GM23338 (cell line): ENCODE measurements around the gene BMPER. TPM values are rescaled to one million over a fixed set of nuclear protein-coding genes. Genes with fewer than 3 reads are reported as not detected.

Experiments
- ATAC-seq: fragments of 200-7000 bp; cut with Tn5 transposase; 3 replicates; pipeline ENCODE4 v1.9.1; 2020
- DNase-seq: peaks from one replicate; pipeline ENCODE4 v3.0.0-alpha.2; 2015; ENCODE audit warnings: low spot score
- H2AFZ ChIP-seq: fragments of 200-600 bp; sonication (generic); 2 replicates; pipeline ENCODE4 v1.8.0; 2016; ENCODE audit warnings: antibody characterized with exemption, mild to moderate bottlenecking, moderate library complexity
- H3F3A ChIP-seq: fragments of 200-600 bp; sonication (generic); replicated peaks from 2 replicates; pipeline ENCODE4 v1.8.0; 2017; ENCODE audit warnings: antibody characterized with exemption, mixed run types, low read depth
- H3K27ac ChIP-seq: fragments of 200-600 bp; sonication (generic); 2 replicates; pipeline ENCODE4 v1.6.1; 2016; ENCODE audit warnings: low read depth
- H3K27me3 ChIP-seq: fragments of 200-600 bp; sonication (generic); 2 replicates; pipeline ENCODE4 v1.8.0; 2016; ENCODE audit warnings: mild to moderate bottlenecking, mixed run types, moderate library complexity; ENCODE audit not compliant: insufficient read depth
- H3K36me3 ChIP-seq: fragments of 200-600 bp; sonication (generic); 2 replicates; pipeline ENCODE4 v1.8.0; 2016; ENCODE audit warnings: mild to moderate bottlenecking; ENCODE audit not compliant: insufficient read depth
- H3K4me1 ChIP-seq: fragments of 200-600 bp; sonication (generic); 2 replicates; pipeline ENCODE4 v1.8.0; 2016; ENCODE audit warnings: mild to moderate bottlenecking, moderate library complexity; ENCODE audit not compliant: insufficient read depth
- H3K4me2 ChIP-seq: fragments of 200-600 bp; sonication (generic); 2 replicates; pipeline ENCODE4 v1.7.1; 2017; ENCODE audit warnings: mixed run types
- H3K4me3 ChIP-seq: fragments of 200-600 bp; sonication (generic); 2 replicates; pipeline ENCODE4 v1.6.1; 2016; ENCODE audit warnings: mixed run types
- H3K79me2 ChIP-seq: fragments of 200-600 bp; sonication (generic); replicated peaks from 2 replicates; pipeline ENCODE4 v1.8.0; 2017; ENCODE audit warnings: mild to moderate bottlenecking; ENCODE audit not compliant: insufficient read depth
- H3K9me2 ChIP-seq: fragments of 200-600 bp; sonication (generic); 2 replicates; pipeline ENCODE4 v1.8.0; 2017; ENCODE audit not compliant: insufficient read depth
- H4K20me1 ChIP-seq: fragments of 200-600 bp; sonication (generic); replicated peaks from 2 replicates; pipeline ENCODE4 v1.8.0; 2017; ENCODE audit warnings: mild to moderate bottlenecking; ENCODE audit not compliant: insufficient read depth
- H3K27ac Mint-ChIP-seq: 2 replicates; pipeline ENCODE4 v1.8.0; 2020; ENCODE audit warnings: inconsistent platforms, mild to moderate bottlenecking, moderate library complexity, mixed read lengths
- H3K27me3 Mint-ChIP-seq: 3 replicates; pipeline ENCODE4 v1.8.0; 2022; ENCODE audit warnings: low read depth, mild to moderate bottlenecking, moderate library complexity, mixed read lengths, inconsistent platforms; ENCODE audit not compliant: insufficient read depth, poor library complexity
- H3K36me3 Mint-ChIP-seq: 3 replicates; pipeline ENCODE4 v1.8.0; 2021; ENCODE audit warnings: low read depth, mild to moderate bottlenecking, inconsistent platforms, moderate library complexity, mixed read lengths
- H3K4me1 Mint-ChIP-seq: 3 replicates; pipeline ENCODE4 v1.8.0; 2020; ENCODE audit warnings: mild to moderate bottlenecking, inconsistent platforms, mixed read lengths
- H3K4me3 Mint-ChIP-seq: 3 replicates; pipeline ENCODE4 v1.8.0; 2021; ENCODE audit warnings: moderate library complexity, mild to moderate bottlenecking, inconsistent platforms, mixed read lengths
- H3K9me3 Mint-ChIP-seq: 3 replicates; pipeline ENCODE4 v1.8.0; 2020; ENCODE audit warnings: moderate library complexity, mild to moderate bottlenecking, inconsistent platforms, mixed read lengths
- CREB1 ChIP-seq: fragments of 250-450 bp; sonication (Bioruptor Pico); IDR thresholded peaks from 2 replicates; pipeline ENCODE4 v1.5.0; 2020; ENCODE audit warnings: low read depth, mild to moderate bottlenecking, moderate library complexity
- CTCF ChIP-seq, 2 experiments: fragments of 200-600 bp in 1 of 2; sonication (generic) in 1 of 2; conservative IDR thresholded peaks; 2 replicates each; pipeline versions ENCODE4 v1.5.1 to v1.6.1; 2016 to 2017; ENCODE audit warnings: antibody characterized with exemption in 2 of 2, low read depth in 2 of 2, mild to moderate bottlenecking in 2 of 2, moderate library complexity in 1 of 2
- ETS1 ChIP-seq: IDR thresholded peaks from 2 replicates; pipeline ENCODE4 v1.6.1; 2016; ENCODE audit warnings: antibody characterized with exemption
- EZH2 ChIP-seq: fragments of 200-600 bp; sonication (generic); IDR thresholded peaks from one replicate; pipeline ENCODE4 v1.8.0; 2017; ENCODE audit warnings: antibody characterized with exemption, mild to moderate bottlenecking, low read depth; ENCODE audit not compliant: unreplicated experiment
- JUNB ChIP-seq: IDR thresholded peaks from one replicate; pipeline ENCODE4 v1.6.1; 2016; ENCODE audit warnings: antibody characterized with exemption; ENCODE audit not compliant: unreplicated experiment
- REST ChIP-seq: IDR thresholded peaks from one replicate; pipeline ENCODE4 v1.6.1; 2018; ENCODE audit warnings: antibody characterized with exemption; ENCODE audit not compliant: unreplicated experiment
- ZNF331 ChIP-seq: fragments of 250-450 bp; sonication (Bioruptor Pico); IDR thresholded peaks from 2 replicates; pipeline ENCODE4 v1.5.0; 2020; ENCODE audit warnings: low read depth, mild to moderate bottlenecking, moderate library complexity
- polyA plus RNA-seq: library from polyadenylated mRNA; unstranded; fragments of >200 nt; fragmentation: Nextera tagmentation; extraction: Ambion mirVana; gene quantifications from 2 replicates; pipeline ENCODE4 v1.2.1, GENCODE V29; 2016
- total RNA-seq: library from RNA; depleted of rRNA; stranded (reverse); fragments of >200 nt; shearing (Covaris generic); gene quantifications from 2 replicates; pipeline ENCODE4 v1.2.3, GENCODE V29; 2014

The BMPER gene
- total and polyA plus RNA-seq, 2 experiments from 2014 or later, result 0.53 to 1.4 TPM

- Histone ChIP-seq H3K4me3 (no peak overlapping the region), H3K27ac (no peak overlapping the region), H3F3A (no peaks in the 10 kb centered on the region), H3K36me3 (no peaks in the 10 kb centered on the region), H3K4me1 (peaks cover 22% of the 10 kb centered on the region), H3K4me2 (no peak overlapping the region), H2AFZ (no peak overlapping the region), H3K27me3 (no peaks in the 10 kb centered on the region), H3K9me2 (no peaks in the 10 kb centered on the region), H3K79me2 (no peaks in the 10 kb centered on the region), H4K20me1 (no peaks in the 10 kb centered on the region)
- peaks cover 5% of the 10 kb centered on the region; the same call in 1 of the 3 replicates for H3K9me3 Mint-ChIP-seq
- ATAC-seq (no peak; the same call in 2 of the 3 replicates), DNase-seq (no peak)
- peaks cover 3% of the 10 kb centered on the region for H3K27me3 Mint-ChIP-seq
- no peak overlapping the region for H3K4me3 Mint-ChIP-seq
- H3K4me1 Mint-ChIP-seq, result peaks cover 18% of the 10 kb centered on the region
- H3K27ac Mint-ChIP-seq, result no peak overlapping the region
- no peaks in the 10 kb centered on the region; the same call in 2 of the 3 replicates for H3K36me3 Mint-ChIP-seq
- TF ChIP-seq EZH2 (no peak), JUNB (no peak), ZNF331 (CRISPR knock-in tag) (no peak), ETS1 (no peak), CREB1 (CRISPR knock-in tag) (no peak), REST (no peak), CTCF (conservative IDR thresholded peaks at IDR 0.05; ENCODE audit: low read depth in 2 of 2) (no peak)
These were observed 37.2 kb upstream of the BMPER start for GRCh38 chr7:33868166-33868565.

- Histone ChIP-seq H3K4me2 (no peak overlapping the region), H3K79me2 (no peaks in the 10 kb centered on the region), H4K20me1 (no peaks in the 10 kb centered on the region), H2AFZ (no peak overlapping the region), H3K27me3 (no peaks in the 10 kb centered on the region), H3F3A (no peaks in the 10 kb centered on the region), H3K36me3 (no peaks in the 10 kb centered on the region), H3K9me2 (no peaks in the 10 kb centered on the region), H3K27ac (no peak overlapping the region), H3K4me3 (no peak overlapping the region), H3K4me1 (peaks cover 25% of the 10 kb centered on the region)
- ATAC-seq (no peak), DNase-seq (no peak)
- Mint-ChIP-seq H3K27me3 (peaks cover 3% of the 10 kb centered on the region), H3K4me3 (no peak overlapping the region), H3K27ac (no peak overlapping the region), H3K4me1 (peaks cover 28% of the 10 kb centered on the region), H3K9me3 (peaks cover 5% of the 10 kb centered on the region; the same call in 1 of the 3 replicates), H3K36me3 (no peaks in the 10 kb centered on the region; the same call in 2 of the 3 replicates)
- no peak for TF ChIP-seq REST
- no peak for TF ChIP-seq ETS1
- TF ChIP-seq CTCF (conservative IDR thresholded peaks at IDR 0.05; ENCODE audit: low read depth in 2 of 2), result no peak
- TF ChIP-seq JUNB, result no peak
These were observed 36.2 kb upstream of the BMPER start for GRCh38 chr7:33869176-33869575.
